Omental fat pad (tissue), 4 donors: ENCODE results near the gene HLA-DPB1. TPM values are rescaled to one million over a fixed set of nuclear protein-coding genes. Genes with fewer than 3 reads are reported as not detected.

Experiments used
- ATAC-seq: fragments of 150-250 bp; one replicate; pipeline ENCODE4 v1.9.1; 2016; ENCODE audit warnings: mild to moderate bottlenecking, moderate library complexity; ENCODE audit not compliant: low FRiP score
- DNase-seq: peaks from one replicate; pipeline ENCODE4 v3.0.0-alpha.2; 2019; ENCODE audit warnings: low spot score
- CTCF ChIP-seq, 3 donors: fragments of 450-650 bp; IDR thresholded peaks; one replicate each; pipeline ENCODE4 v1.5.1; 2016 to 2017; ENCODE audit warnings: antibody characterized with exemption in 3 of 3, mild to moderate bottlenecking in 3 of 3, moderate library complexity in 2 of 3
- total RNA-seq, 4 donors: library from RNA; depleted of rRNA; stranded (reverse); fragments of >200 nt; gene quantifications; one replicate each; pipeline ENCODE4 v1.1.0, GENCODE V29; 2016

Gene HLA-DPB1
- total RNA-seq, 4 donors from 2014 or later = 29.2 to 120 (median 101) TPM

GRCh38 chr6:33113755-33114154 lies 38.0 kb downstream of the HLA-DPB1 start:
- no peak for ATAC-seq
- TF ChIP-seq CTCF (IDR thresholded peaks at IDR 0.05) = no peak
- no peak for DNase-seq

GRCh38 chr6:33114406-33114805 lies 38.6 kb downstream of the HLA-DPB1 start:
- no peak for TF ChIP-seq CTCF (IDR thresholded peaks at IDR 0.05)
- ATAC-seq (no peak), DNase-seq (no peak)

- DNase-seq (no peak), ATAC-seq (no peak)
- TF ChIP-seq CTCF (IDR thresholded peaks at IDR 0.05) = no peak
Observed at GRCh38 chr6:33116417-33116816, 40.6 kb downstream of the HLA-DPB1 start.

- ATAC-seq (no peak), DNase-seq (no peak)
Observed at GRCh38 chr6:33116841-33117711, 41.3 kb downstream of the HLA-DPB1 start.

GRCh38 chr6:33117811-33118277 lies 42.1 kb downstream of the HLA-DPB1 start:
- no peak for TF ChIP-seq CTCF (IDR thresholded peaks at IDR 0.05)
- DNase-seq (no peak), ATAC-seq (no peak)

More at GRCh38 chr6:33116841-33117711, 41.3 kb downstream of the HLA-DPB1 start:
- no peak for TF ChIP-seq CTCF (IDR thresholded peaks at IDR 0.05)

- DNase-seq (no peak), ATAC-seq (no peak)
- peak in 1 of 3 donors; percentile 53 for TF ChIP-seq CTCF (IDR thresholded peaks at IDR 0.05)
Observed at GRCh38 chr6:33118525-33119123, 42.8 kb downstream of the HLA-DPB1 start.
